ENCODE measurements around the gene TP53BP2. TPM values are rescaled to one million over a fixed set of nuclear protein-coding genes. Genes with fewer than 3 reads are reported as not detected.
A peak's percentile ranks its signal among the peaks of the same experiment; 100 is the strongest.
"Not testable (repeated sequence)": the region's sequence is repeated elsewhere in the genome, so short reads cannot be mapped to it uniquely, and the experiment has no call there.

TP53BP2 gene, protein sequence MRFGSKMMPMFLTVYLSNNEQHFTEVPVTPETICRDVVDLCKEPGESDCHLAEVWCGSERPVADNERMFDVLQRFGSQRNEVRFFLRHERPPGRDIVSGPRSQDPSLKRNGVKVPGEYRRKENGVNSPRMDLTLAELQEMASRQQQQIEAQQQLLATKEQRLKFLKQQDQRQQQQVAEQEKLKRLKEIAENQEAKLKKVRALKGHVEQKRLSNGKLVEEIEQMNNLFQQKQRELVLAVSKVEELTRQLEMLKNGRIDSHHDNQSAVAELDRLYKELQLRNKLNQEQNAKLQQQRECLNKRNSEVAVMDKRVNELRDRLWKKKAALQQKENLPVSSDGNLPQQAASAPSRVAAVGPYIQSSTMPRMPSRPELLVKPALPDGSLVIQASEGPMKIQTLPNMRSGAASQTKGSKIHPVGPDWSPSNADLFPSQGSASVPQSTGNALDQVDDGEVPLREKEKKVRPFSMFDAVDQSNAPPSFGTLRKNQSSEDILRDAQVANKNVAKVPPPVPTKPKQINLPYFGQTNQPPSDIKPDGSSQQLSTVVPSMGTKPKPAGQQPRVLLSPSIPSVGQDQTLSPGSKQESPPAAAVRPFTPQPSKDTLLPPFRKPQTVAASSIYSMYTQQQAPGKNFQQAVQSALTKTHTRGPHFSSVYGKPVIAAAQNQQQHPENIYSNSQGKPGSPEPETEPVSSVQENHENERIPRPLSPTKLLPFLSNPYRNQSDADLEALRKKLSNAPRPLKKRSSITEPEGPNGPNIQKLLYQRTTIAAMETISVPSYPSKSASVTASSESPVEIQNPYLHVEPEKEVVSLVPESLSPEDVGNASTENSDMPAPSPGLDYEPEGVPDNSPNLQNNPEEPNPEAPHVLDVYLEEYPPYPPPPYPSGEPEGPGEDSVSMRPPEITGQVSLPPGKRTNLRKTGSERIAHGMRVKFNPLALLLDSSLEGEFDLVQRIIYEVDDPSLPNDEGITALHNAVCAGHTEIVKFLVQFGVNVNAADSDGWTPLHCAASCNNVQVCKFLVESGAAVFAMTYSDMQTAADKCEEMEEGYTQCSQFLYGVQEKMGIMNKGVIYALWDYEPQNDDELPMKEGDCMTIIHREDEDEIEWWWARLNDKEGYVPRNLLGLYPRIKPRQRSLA
- polyA plus RNA-seq (2011; rRNA removed) (18.6 and 23.8 TPM in 2 replicates), polyA minus RNA-seq (2011; rRNA and poly(A)+ RNA removed) (45.0 and 61.2 TPM in 2 replicates)

DNA sequence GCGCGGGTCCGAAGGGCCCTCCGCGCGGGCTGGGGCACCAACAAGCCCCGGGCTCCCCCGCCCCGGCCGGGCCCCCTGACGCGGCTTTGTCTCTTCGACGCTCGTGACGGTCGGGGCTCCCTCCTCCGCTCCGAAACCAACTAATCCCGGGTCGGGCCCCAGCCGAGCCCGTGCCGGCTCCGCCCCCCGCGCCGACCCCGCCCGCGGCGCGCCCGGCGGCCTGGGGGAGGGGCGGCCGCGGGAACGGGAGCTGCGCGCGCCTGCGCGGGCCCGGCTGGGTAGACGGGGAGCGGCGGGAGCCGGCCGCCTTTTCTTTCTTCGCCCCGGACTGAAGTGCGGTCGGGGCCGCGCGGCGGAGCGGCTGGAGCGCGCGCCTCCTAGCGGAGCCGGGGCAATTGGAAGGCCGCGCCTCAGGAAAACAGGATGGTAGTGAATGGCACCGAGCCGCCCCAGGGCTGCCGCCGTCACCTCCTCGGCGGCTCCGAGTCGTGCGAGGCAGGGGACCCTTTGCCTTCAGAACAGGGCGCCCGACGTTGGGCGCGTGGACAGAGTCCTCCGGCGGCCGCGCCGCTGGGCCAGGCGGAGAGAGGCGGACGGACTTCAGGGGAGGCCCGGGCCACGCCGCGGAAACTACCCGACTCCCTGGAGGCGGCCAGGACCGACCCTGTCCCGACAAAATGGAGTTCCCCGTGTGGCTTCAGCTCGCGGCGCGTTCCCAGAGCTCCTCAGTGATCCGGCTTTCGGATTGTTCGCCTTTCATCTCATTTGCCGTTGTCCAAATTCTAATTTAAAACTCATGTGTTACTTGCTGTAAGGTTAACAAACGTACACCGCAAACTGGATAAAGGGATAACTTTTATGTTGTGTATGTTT is at the start of gene TP53BP2:
Gene TP53BP2 (minus strand): TSS at position 138 of the 873 bp plus-strand sequence. CDS start 267 bp downstream, outside the sequence.
- Histone ChIP-seq H3K27me3 (ENCODE audit: control insufficient read depth, insufficient read depth, low read length) (no peaks in the 10 kb centered on the region), H3K4me3 (ENCODE audit: low read depth, low read length) (peak within 1 kb of the TSS; percentile 82), H3K36me3 (ENCODE audit: control insufficient read depth, insufficient read depth, low read length) (no peaks in the 10 kb centered on the region)
- ChIA-PET CTCF (interaction anchor here (0.6 to 2.8 kb wide), 11 partner anchors 9 to 1209 kb away, joined by 3 to 16 read pairs (median 4); no protein-coding TSS in a partner anchor), POLR2A (interaction anchor here (0.6 kb wide), 1 partner anchor 76 kb away, joined by 3 read pairs; no protein-coding TSS in a partner anchor)
- TF ChIP-seq, protein P1, sequence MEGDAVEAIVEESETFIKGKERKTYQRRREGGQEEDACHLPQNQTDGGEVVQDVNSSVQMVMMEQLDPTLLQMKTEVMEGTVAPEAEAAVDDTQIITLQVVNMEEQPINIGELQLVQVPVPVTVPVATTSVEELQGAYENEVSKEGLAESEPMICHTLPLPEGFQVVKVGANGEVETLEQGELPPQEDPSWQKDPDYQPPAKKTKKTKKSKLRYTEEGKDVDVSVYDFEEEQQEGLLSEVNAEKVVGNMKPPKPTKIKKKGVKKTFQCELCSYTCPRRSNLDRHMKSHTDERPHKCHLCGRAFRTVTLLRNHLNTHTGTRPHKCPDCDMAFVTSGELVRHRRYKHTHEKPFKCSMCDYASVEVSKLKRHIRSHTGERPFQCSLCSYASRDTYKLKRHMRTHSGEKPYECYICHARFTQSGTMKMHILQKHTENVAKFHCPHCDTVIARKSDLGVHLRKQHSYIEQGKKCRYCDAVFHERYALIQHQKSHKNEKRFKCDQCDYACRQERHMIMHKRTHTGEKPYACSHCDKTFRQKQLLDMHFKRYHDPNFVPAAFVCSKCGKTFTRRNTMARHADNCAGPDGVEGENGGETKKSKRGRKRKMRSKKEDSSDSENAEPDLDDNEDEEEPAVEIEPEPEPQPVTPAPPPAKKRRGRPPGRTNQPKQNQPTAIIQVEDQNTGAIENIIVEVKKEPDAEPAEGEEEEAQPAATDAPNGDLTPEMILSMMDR (IDR thresholded peaks at IDR 0.05; ENCODE audit: insufficient read depth, low read depth, low read length), result peak; percentile 71
- DNase-seq (ENCODE audit: low read depth), result no peak

DNA sequence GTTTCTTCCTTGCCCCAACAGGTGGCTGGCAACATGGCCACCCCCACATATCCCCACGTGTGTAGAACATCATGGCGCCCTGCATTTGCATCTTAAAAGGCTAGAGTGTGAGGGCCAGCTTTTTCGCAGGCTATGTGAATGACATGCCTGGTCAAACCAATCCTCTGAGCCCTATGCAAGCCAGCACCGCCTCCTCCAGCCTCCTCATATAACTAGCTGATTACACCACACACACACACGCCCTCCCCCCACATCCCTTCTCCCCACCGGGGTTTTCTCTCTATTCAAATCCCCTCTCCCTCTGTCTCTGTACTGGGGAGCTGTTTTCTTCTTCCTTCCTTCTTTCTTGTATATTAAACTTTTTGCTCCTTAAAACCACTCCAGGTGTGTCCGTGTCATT is 44.7 kb upstream of the TP53BP2 start:
- H3K27me3 ChIP-seq (ENCODE audit: control insufficient read depth, insufficient read depth, low read length); DNase-seq (ENCODE audit: low read depth); POLR2A ChIA-PET; CTCF ChIA-PET; H3K4me3 ChIP-seq (ENCODE audit: low read depth, low read length); H3K36me3 ChIP-seq (ENCODE audit: control insufficient read depth, insufficient read depth, low read length): not testable (repeated sequence)

DNA sequence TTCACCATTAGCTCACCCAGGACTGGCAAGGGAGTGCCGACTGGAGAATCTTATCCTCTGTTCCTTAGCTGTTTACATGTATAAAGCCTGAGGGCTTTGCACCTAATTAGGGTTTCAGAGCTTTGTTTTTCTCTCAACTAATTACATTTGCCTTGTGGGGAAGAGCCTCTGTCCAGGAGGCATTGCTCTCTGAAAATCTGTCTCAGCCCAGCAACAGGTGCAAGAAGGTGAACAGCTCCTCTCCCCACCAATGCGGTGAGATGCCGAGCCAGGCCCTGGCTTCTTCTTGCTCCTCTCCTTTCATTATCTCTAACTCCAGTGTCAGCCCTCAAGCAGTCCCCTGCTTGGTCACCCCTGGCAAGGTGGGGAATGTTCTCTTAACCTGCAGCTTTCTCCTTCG is 43.6 kb upstream of the TP53BP2 start:
- CTCF ChIA-PET, result not testable (repeated sequence)

DNA sequence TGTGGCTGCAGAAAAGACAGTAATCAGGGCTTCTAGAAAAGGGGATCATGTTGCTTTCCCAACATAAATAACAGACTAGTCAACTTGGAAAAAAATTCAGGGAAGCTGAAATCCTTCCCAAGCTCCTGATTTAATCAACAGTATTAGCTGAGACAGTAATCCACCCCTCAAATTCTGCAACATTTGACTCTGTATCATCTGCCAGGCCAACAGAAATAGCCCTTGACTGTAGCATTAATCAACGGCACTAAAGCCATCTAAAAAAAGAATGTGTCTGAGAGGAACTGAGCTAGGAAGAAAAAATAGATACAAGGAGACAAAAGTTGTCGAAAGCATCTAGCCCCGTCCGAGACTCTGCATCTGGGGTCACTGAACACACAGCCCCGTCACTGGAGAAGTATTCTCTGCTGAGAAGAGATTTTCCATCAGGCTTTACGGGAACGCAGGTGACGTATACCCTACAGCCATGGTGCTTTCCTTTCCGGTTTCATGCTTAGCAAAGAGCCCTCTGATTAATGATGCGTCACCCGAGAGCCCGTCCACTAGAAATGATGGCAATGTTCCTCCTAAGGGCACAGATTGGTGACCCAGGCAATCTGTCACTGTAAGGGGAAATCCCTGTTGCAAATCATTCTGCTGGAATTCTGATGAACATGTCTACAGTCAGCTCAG is 42.1 kb upstream of the TP53BP2 start:
- no peaks in the 10 kb centered on the region for H3K36me3 ChIP-seq (ENCODE audit: control insufficient read depth, insufficient read depth, low read length)
- DNase-seq (ENCODE audit: low read depth), result peak; percentile 84
- TF ChIP-seq, protein P1 (IDR thresholded peaks at IDR 0.05; ENCODE audit: insufficient read depth, low read depth, low read length), result no peak
- H3K4me3 ChIP-seq (ENCODE audit: low read depth, low read length), result no peak overlapping the region
- CTCF ChIA-PET, result interaction anchor here (0.9 to 1.8 kb wide), 3 partner anchors 37 to 139 kb away, joined by 3 to 5 read pairs (median 4); no protein-coding TSS in a partner anchor
- no peaks in the 10 kb centered on the region for H3K27me3 ChIP-seq (ENCODE audit: control insufficient read depth, insufficient read depth, low read length)
- POLR2A ChIA-PET, result interaction anchor here (0.6 kb wide), 1 partner anchor 16 kb away, joined by 4 read pairs; no protein-coding TSS in a partner anchor

More for the DNA sequence above, 43.6 kb upstream of the TP53BP2 start:
- DNase-seq (ENCODE audit: low read depth); H3K36me3 ChIP-seq (ENCODE audit: control insufficient read depth, insufficient read depth, low read length); POLR2A ChIA-PET; H3K27me3 ChIP-seq (ENCODE audit: control insufficient read depth, insufficient read depth, low read length); H3K4me3 ChIP-seq (ENCODE audit: low read depth, low read length): not testable (repeated sequence)

DNA sequence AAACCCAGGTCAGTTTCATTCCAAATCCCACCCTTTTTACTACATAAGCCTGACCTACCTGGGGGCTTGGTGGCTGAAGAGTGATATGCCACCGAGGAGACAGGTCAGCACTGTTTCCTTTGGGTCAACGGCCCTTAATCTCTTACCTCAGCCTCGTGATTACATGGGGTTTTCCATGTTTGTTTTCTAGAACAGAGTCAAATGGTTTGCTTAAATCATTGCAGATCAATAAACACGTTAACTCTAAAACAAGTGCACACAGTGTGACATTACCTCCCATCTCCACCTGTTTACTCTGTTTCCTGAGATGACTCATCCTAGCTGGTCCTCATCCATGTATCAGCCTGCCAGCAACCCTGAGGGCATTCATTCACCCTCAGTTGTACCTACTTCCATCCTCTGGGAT is 40.8 kb upstream of the TP53BP2 start:
- H3K36me3 ChIP-seq (ENCODE audit: control insufficient read depth, insufficient read depth, low read length), result no peaks in the 10 kb centered on the region
- CTCF ChIA-PET, result interaction anchor here (1.6 to 1.8 kb wide), 2 partner anchors 40 to 137 kb away, joined by 4 to 5 read pairs; no protein-coding TSS in a partner anchor
- TF ChIP-seq, protein P1 (IDR thresholded peaks at IDR 0.05; ENCODE audit: insufficient read depth, low read depth, low read length), result no peak
- H3K4me3 ChIP-seq (ENCODE audit: low read depth, low read length), result no peak overlapping the region
- no peaks in the 10 kb centered on the region for H3K27me3 ChIP-seq (ENCODE audit: control insufficient read depth, insufficient read depth, low read length)
- no peak for DNase-seq (ENCODE audit: low read depth)
- POLR2A ChIA-PET, result no interaction called here
